ENCODE results near the gene KIF18A. TPM values are rescaled to one million over a fixed set of nuclear protein-coding genes. Genes with fewer than 3 reads are reported as not detected.

Gene KIF18A
- total RNA-seq, 1 experiment from 2014 or later, result 16.1 TPM

- no peak for DNase-seq (ENCODE audit: low read depth, low spot score)
- in situ Hi-C loops (cut with HindIII; ENCODE audit: low pct_unique_long_range_greater_than_20kb, low sequenced_read_pairs), result no loop called here
These were observed 24.8 kb downstream of the KIF18A start for GRCh38 chr11:28083118-28083517.

- no peak for DNase-seq (ENCODE audit: low read depth, low spot score)
- in situ Hi-C loops (cut with HindIII; ENCODE audit: low pct_unique_long_range_greater_than_20kb, low sequenced_read_pairs), result no loop called here
These were observed 30.4 kb downstream of the KIF18A start for GRCh38 chr11:28077521-28077920.

- in situ Hi-C loops (cut with HindIII; ENCODE audit: low pct_unique_long_range_greater_than_20kb, low sequenced_read_pairs), result no loop called here
- no peak for DNase-seq (ENCODE audit: low read depth, low spot score)
These were observed 35.6 kb downstream of the KIF18A start for GRCh38 chr11:28072321-28072720.

- DNase-seq (ENCODE audit: low read depth, low spot score), result no peak
- in situ Hi-C loops (cut with HindIII; ENCODE audit: low pct_unique_long_range_greater_than_20kb, low sequenced_read_pairs), result no loop called here
These were observed 36.7 kb downstream of the KIF18A start for GRCh38 chr11:28071305-28071704.

- peak; percentile 53 for DNase-seq (ENCODE audit: low read depth, low spot score)
- in situ Hi-C loops (cut with HindIII; ENCODE audit: low pct_unique_long_range_greater_than_20kb, low sequenced_read_pairs), result no loop called here
These were observed 49.6 kb downstream of the KIF18A start for GRCh38 chr11:28058333-28058732.

GRCh38 chr11:28054821-28055220 lies 53.1 kb downstream of the KIF18A start:
- DNase-seq (ENCODE audit: low read depth, low spot score), result no peak
- in situ Hi-C loops (cut with HindIII; ENCODE audit: low pct_unique_long_range_greater_than_20kb, low sequenced_read_pairs), result no loop called here

- DNase-seq (ENCODE audit: low read depth, low spot score), result peak; percentile 32
- in situ Hi-C loops (cut with HindIII; ENCODE audit: low pct_unique_long_range_greater_than_20kb, low sequenced_read_pairs), result no loop called here
These were observed 58.4 kb downstream of the KIF18A start for GRCh38 chr11:28049338-28050216.

GRCh38 chr11:28048812-28049211 lies 59.1 kb downstream of the KIF18A start:
- in situ Hi-C loops (cut with HindIII; ENCODE audit: low pct_unique_long_range_greater_than_20kb, low sequenced_read_pairs), result no loop called here

GRCh38 chr11:28043930-28044709 lies 63.8 kb downstream of the KIF18A start:
- no peak for DNase-seq (ENCODE audit: low read depth, low spot score)
- in situ Hi-C loops (cut with HindIII; ENCODE audit: low pct_unique_long_range_greater_than_20kb, low sequenced_read_pairs), result no loop called here

More at GRCh38 chr11:28048812-28049211, 59.1 kb downstream of the KIF18A start:
- no peak for DNase-seq (ENCODE audit: low read depth, low spot score)

GRCh38 chr11:28040384-28040783 lies 67.6 kb downstream of the KIF18A start:
- no peak for DNase-seq (ENCODE audit: low read depth, low spot score)
- in situ Hi-C loops (cut with HindIII; ENCODE audit: low pct_unique_long_range_greater_than_20kb, low sequenced_read_pairs), result no loop called here

- no peak for DNase-seq (ENCODE audit: low read depth, low spot score)
- in situ Hi-C loops (cut with HindIII; ENCODE audit: low pct_unique_long_range_greater_than_20kb, low sequenced_read_pairs), result no loop called here
These were observed 69.2 kb downstream of the KIF18A start for GRCh38 chr11:28038775-28039174.

- in situ Hi-C loops (cut with HindIII; ENCODE audit: low pct_unique_long_range_greater_than_20kb, low sequenced_read_pairs), result no loop called here
- DNase-seq (ENCODE audit: low read depth, low spot score), result no peak
These were observed 81.2 kb downstream of the KIF18A start for GRCh38 chr11:28026634-28027290.

GRCh38 chr11:28017816-28018215 lies 90.1 kb downstream of the KIF18A start:
- no peak for DNase-seq (ENCODE audit: low read depth, low spot score)
- in situ Hi-C loops (cut with HindIII; ENCODE audit: low pct_unique_long_range_greater_than_20kb, low sequenced_read_pairs), result no loop called here

GRCh38 chr11:28011813-28012212 lies 96.1 kb downstream of the KIF18A start:
- in situ Hi-C loops (cut with HindIII; ENCODE audit: low pct_unique_long_range_greater_than_20kb, low sequenced_read_pairs), result no loop called here
- no peak for DNase-seq (ENCODE audit: low read depth, low spot score)

- in situ Hi-C loops (cut with HindIII; ENCODE audit: low pct_unique_long_range_greater_than_20kb, low sequenced_read_pairs), result no loop called here
- no peak for DNase-seq (ENCODE audit: low read depth, low spot score)
These were observed 98.0 kb downstream of the KIF18A start for GRCh38 chr11:28009996-28010395.

GRCh38 chr11:28009388-28009787 lies 98.6 kb downstream of the KIF18A start:
- DNase-seq (ENCODE audit: low read depth, low spot score), result no peak
- in situ Hi-C loops (cut with HindIII; ENCODE audit: low pct_unique_long_range_greater_than_20kb, low sequenced_read_pairs), result no loop called here

GRCh38 chr11:28003615-28004014 lies 104.3 kb downstream of the KIF18A start:
- DNase-seq (ENCODE audit: low read depth, low spot score), result no peak
- in situ Hi-C loops (cut with HindIII; ENCODE audit: low pct_unique_long_range_greater_than_20kb, low sequenced_read_pairs), result no loop called here

- no peak for DNase-seq (ENCODE audit: low read depth, low spot score)
- in situ Hi-C loops (cut with HindIII; ENCODE audit: low pct_unique_long_range_greater_than_20kb, low sequenced_read_pairs), result no loop called here
These were observed 109.4 kb downstream of the KIF18A start for GRCh38 chr11:27998552-27998951.

Data from SK-MEL-5 (cell line).